Fibroblast of upper back skin (primary cell): ENCODE data around the gene CNTN5.

Source experiments
- DNase-seq: peaks from one replicate; pipeline ENCODE4 v3.0.0-alpha.2; 2013

The CNTN5 gene

DNA sequence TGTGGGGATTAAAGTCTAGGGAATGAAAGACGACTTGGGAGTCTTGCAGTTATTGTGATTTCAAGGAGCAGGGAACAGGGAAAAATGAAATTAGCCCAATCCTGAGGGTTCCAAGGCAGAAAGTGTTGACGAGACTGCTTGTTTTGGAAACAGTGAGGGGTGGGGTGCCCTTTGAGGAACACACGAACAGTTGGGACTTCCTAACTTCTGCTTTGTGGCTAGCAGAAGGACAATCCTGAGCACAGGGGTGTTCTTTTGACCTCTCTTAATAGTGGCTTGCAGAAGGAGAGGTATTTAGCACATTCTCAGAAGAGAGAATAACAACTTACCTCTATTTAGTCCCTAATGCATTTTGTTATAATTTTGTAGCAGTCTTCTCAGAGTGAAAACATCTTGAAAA is 1120.5 kb downstream of the CNTN5 start:
- no peak for DNase-seq

DNA sequence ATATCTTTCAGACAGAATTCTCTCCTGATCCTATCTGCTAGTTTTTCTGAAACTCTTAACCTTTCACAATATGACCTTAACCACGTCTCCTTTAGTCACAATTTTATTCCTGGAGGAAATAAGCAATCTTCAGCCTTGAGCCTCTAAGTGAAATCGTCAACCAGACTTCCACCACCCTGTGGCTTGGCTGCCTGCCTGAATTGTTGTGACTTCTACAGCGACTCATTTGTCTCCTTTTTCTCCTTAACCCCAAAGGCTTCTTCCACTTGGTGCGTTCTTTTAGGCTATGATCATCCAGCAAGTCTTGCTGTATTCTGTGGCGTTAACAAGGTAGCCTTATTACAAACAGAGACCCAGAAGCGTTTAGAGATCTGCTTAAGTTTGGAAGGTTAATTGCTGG is 1131.2 kb downstream of the CNTN5 start:
- peak; percentile 8 for DNase-seq

GRCh38 chr11:100152766-100153165 is 1132.0 kb downstream of the CNTN5 start:
- DNase-seq: no peak

DNA sequence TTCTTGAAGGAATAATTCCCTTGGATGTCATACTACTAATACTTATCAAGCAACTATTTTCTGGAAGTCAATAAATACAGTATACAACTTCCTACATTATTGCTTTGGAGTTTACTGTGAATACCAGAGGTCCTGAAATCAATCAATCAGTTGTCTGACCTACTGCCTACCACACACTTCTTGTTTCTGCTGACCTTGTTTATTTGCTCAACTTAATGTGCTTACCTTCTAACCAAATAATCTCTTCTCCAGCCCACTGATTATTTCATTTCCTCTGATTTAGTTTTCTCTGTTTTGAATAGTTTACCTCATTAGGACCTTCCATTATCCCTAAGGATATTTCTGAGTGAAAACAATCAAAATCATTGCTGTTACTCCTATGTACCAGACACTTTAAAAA is 1142.7 kb downstream of the CNTN5 start:
- DNase-seq: no peak

GRCh38 chr11:100174881-100175280 is 1154.1 kb downstream of the CNTN5 start:
- DNase-seq: no peak

GRCh38 chr11:100176456-100176855 is 1155.7 kb downstream of the CNTN5 start:
- DNase-seq: no peak

- DNase-seq: no peak
These were observed 1156.9 kb downstream of the CNTN5 start for GRCh38 chr11:100177651-100178050.

DNA sequence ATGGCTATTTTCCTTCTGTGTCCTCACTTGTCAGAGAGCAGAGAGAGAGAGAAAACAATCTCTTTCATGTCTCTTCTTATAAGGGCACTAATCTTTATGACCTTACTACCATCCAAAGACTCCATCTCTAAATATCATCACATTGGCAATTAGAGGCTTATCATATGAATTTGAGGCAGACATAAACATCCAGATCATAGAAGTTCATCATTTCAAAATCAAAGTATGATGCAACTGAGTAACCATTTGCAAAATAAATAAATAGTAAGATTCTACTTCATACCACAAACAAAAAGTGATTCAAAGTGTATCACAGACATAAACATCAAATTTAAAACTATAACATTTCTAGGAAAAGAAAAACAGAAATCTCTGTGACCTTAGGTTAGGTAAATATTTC is 1161.6 kb downstream of the CNTN5 start:
- DNase-seq: no peak

DNA sequence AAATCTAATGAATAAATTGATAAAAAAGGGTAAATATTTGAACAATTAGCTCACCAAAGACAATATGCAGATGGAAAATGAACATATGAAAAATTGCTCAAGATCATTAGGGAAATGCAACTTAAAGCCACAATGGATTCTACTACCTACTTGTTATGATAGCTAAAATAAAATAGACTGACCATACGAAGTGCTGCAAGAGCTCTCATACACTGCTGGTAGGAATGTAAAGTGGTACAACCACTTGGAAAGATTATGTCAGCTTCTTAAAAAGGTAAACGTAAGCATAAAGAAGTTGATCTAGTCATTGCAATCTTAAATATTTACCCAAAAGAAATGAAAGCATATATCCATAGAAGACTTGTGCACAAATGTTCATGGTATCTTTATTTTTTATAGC is 1162.2 kb downstream of the CNTN5 start:
- DNase-seq: no peak

DNA sequence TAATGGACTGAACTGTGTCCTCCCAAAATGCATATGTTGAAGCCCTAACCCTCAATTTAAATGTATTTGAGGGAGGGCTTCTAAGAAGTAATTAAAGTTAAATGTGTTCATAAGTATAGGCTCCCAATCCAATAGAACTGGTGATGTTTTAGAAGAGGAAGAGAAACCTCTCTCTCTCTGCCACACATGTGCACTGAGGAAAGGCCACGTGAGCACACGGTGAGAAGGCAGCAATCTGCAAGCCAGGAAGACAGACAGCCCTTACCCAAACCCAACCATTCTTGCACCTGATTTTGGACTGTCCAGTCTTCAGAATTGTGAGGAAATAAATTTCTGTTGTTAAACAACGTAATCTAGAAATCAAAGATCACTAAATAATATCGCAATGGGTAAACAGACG is 1164.8 kb downstream of the CNTN5 start:
- no peak for DNase-seq

GRCh38 chr11:100188137-100188783 is 1167.5 kb downstream of the CNTN5 start:
- DNase-seq: no peak

DNA sequence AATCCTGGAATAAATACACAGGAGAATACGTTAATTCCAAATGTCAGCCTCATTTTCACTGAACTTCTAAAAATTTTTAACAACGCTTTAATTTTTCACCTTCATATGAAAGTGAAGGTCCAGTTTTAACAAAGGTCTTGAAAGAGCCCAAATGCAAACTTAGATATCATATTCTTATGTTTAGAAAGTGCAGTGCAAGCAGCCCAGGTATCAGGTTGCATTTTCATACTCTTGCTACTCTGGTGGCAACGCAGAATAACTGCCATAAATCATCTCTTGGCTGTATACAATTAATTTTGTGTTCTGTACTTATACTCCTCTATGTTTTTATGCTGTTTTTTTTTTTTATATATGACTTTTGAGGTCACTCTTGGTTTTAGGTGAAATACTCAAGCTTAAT is 1169.6 kb downstream of the CNTN5 start:
- no peak for DNase-seq

- no peak for DNase-seq
These were observed 1171.4 kb downstream of the CNTN5 start for GRCh38 chr11:100192181-100192580.

DNA sequence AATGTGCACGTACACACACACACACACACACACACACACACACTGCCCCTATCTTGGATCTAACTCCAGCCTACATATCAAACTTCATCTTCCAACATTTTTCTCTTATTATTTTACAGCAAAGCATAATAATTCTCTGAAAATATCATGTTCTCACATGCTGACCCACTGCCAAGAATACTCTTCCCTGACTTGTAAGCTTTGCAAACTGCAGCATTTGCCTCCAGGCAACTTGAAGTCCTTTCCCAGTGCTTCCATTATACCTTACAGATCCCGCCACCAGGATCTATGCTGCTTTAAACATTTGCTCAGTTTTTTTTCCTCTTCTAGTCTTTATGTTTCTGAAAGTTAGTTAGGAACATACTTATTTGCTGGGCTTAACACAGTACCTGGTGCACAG is 1183.0 kb downstream of the CNTN5 start:
- peak; percentile 2 for DNase-seq

DNA sequence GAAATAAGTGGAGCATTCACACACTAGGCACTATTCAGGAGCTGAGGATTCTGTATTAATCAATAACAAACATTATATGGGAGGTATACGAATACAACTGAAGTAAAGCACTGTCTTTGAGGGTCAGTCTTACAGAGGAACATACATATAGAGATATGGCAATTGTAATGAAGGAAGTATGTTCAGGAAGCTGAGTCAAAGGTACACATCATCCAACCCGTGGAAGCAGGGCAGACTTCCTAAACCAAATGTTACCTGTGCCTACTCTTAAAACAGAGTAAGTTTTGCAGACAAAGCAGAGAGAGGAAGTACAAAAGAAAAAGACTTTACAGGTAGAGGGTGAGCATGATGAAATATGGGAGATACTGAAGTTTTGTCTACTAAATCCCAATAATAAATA is 1185.2 kb downstream of the CNTN5 start:
- DNase-seq: no peak

DNA sequence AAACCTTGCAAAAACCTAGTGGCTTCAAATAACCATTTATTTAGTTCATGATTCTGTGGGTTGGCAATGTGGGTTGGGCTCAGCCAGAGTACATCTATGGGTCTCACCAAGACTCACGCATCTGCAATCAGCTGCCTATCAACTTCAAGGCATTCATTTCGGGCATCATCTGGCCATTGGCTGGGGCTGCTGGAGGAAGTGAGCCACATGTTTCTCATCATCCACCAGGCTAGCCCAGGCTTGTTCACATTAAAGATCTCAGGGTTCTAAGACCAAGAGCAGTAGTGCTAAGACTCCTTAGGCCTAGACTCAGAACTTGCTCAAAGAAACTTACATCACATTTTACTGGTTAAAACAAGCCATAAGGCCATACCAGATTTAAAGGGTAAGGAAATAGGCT is 1187.5 kb downstream of the CNTN5 start:
- peak; percentile 3 for DNase-seq

DNA sequence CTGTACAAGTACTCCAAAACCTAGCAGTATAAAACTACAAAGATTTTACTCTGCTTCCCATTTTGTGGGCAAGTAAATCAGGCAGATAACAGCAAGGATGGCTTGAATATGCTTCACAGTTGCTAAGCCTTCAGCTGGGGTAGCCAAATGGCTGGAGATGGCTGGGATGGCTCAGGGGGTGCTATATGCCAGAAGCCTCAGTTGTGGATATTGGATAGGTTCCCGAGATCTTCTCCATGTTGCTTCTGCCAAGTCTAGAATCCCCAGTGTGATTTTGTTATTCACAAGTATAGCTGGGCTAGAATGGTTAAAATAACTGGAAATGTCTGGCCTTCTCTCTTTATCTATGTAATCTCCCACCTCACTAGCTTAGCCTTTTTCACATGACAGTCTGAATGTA is 1194.0 kb downstream of the CNTN5 start:
- DNase-seq: no peak

GRCh38 chr11:100220801-100221200 is 1200.1 kb downstream of the CNTN5 start:
- no peak for DNase-seq

DNA sequence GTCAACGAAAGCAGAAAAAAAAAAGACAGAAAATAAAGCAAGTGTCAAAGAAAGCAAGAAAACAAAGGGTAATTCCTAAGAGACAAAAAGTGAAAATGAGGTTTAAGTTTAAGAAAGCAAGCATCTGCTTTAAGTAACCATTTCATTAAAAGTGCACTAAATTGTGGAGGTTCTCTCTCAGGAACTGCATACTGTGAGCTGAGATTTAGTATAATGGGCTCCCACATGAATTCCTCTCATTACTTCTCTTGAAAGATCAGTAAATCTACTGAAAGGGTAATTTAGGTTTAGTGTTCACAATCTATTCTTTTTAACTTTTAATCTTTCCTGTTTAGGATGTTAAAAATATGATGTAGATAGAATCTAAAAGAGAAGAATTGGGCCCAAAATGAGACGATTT is 1201.0 kb downstream of the CNTN5 start:
- no peak for DNase-seq

DNA sequence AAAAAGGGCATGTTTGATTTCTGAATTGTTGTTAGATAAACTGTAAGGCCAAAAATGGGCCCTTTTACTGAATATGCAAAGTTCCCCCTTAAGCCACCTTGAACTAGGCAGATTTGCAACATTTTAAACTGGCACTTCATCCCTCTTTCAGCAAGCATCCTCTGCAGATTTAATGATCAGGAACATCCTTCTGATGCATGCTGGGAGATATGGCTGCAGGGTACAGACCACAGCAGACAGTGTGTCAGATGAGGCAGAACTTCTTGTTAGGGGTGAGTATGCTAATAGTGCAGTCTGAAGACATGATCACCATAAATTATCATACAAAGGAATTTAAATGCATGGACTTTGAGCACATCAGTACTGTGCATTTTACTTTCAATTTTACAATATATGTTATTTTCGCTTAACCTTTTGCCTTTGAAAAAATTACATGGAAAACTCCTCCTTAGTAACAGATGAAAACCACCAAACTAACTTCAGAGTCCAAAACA is 1203.8 kb downstream of the CNTN5 start:
- no peak for DNase-seq

GRCh38 chr11:100229086-100229485 is 1208.3 kb downstream of the CNTN5 start:
- no peak for DNase-seq

DNA sequence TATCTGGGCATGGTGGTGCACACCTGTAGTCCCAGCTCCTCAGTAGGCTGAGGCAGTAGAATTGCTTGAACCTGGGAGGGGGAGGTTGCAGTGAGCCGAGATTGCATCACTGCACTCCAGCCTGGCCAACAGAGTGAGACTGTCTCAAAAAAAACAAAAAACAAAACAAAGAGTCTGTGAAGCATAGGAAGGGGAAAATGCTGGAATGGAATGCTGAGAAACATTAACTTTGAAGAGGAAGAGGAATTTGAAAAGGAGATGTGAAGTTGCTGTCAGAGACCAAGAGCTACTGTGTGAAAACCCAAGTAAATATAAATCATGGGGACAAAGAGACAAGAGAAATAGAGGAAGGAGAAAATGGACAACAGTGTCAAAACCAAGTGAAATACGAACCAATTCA is 1211.3 kb downstream of the CNTN5 start:
- no peak for DNase-seq

- no peak for DNase-seq
These were observed 1214.3 kb downstream of the CNTN5 start for GRCh38 chr11:100235085-100235484.

- no peak for DNase-seq
These were observed 1219.3 kb downstream of the CNTN5 start for GRCh38 chr11:100240025-100240539.

- DNase-seq: no peak
These were observed 1227.0 kb downstream of the CNTN5 start for GRCh38 chr11:100247704-100248103.
